Transverse colon (tissue), 4 donors: Measurements from ENCODE around the gene ANKRD34C. TPM values are rescaled to one million over a fixed set of nuclear protein-coding genes. Genes with fewer than 3 reads are reported as not detected.

ENCODE experiments used
- DNase-seq: peaks from one replicate; pipeline ENCODE4 v3.0.0-alpha.2; 2019
- H3K27ac ChIP-seq, 4 donors: fragments of 200-600 bp; sonication (generic); 2 replicates each; pipeline ENCODE4 v1.5.1; 2016 to 2018; ENCODE audit warnings: inconsistent platforms in 4 of 4
- H3K27me3 ChIP-seq: fragments of 200-600 bp; sonication (generic); 2 replicates; pipeline ENCODE4 v1.5.1; 2017; ENCODE audit warnings: inconsistent platforms
- H3K36me3 ChIP-seq, 4 donors: fragments of 200-600 bp; sonication (generic); 2 replicates each; pipeline ENCODE4 v1.5.1; 2017 to 2019; ENCODE audit warnings: inconsistent platforms in 4 of 4
- H3K4me1 ChIP-seq, 4 donors: fragments of 200-600 bp; sonication (generic); 2 replicates each; pipeline ENCODE4 v1.5.1; 2017 to 2020; ENCODE audit warnings: inconsistent platforms in 4 of 4
- H3K4me3 ChIP-seq, 4 donors: fragments of 200-600 bp; sonication (generic); 1 replicate in 1 of 4; 2 replicates in 3 of 4; pipeline versions ENCODE4 v1.5.1 to v1.6.1; 2017 to 2019; ENCODE audit warnings: inconsistent platforms in 4 of 4
- H3K9me3 ChIP-seq, 2 donors: fragments of 200-600 bp; sonication (generic); 2 replicates each; pipeline ENCODE4 v1.5.1; 2017 to 2019; ENCODE audit warnings: inconsistent platforms in 2 of 2
- CTCF ChIP-seq, 5 experiments: fragments of 200-600 bp in 3 of 5; fragments of 450-650 bp in 2 of 5; sonication (generic) in 3 of 5; IDR thresholded peaks; 1 replicate in 2 of 5; 2 replicates in 3 of 5; pipeline ENCODE4 v1.5.1; 2016 to 2017; ENCODE audit warnings: antibody characterized with exemption in 5 of 5, inconsistent platforms in 3 of 5, mild to moderate bottlenecking in 2 of 5, moderate library complexity in 1 of 5
- EP300 ChIP-seq: sonication (generic); formaldehyde crosslinking; IDR thresholded peaks from one replicate; pipeline ENCODE4 v1.6.1; 2017; ENCODE audit warnings: antibody characterized with exemption, low read depth
- POLR2A ChIP-seq: fragments of 450-650 bp; IDR thresholded peaks from one replicate; pipeline ENCODE4 v1.6.1; 2016; ENCODE audit warnings: antibody characterized with exemption, mild to moderate bottlenecking, moderate library complexity
- POLR2AphosphoS5 ChIP-seq, 3 donors: sonication (generic); formaldehyde crosslinking; IDR thresholded peaks; one replicate each; pipeline ENCODE4 v1.6.1; 2016; ENCODE audit warnings: antibody characterized with exemption in 3 of 3
- WGBS, 2 donors: methylation state at CpG; one replicate each; pipeline ENCODE4 v1.1.5; 2018; ENCODE audit warnings: low coverage in 1 of 2; 5-methylcytosine and 5-hydroxymethylcytosine counted together
- in situ Hi-C, 4 donors: fragments of 200-750 bp; cut with MboI; loops; one replicate each; pipeline versions ENCODE4 v1.15.0 to v1.15.1; 2017; ENCODE audit warnings: low sequenced_read_pairs in 3 of 4, low pct_ligation_motif_present in 1 of 4, low pct_unique_long_range_greater_than_20kb in 1 of 4
- intact Hi-C: fragments of 100-400 bp; cut with DNase I; formaldehyde crosslinking; loops from one replicate; pipeline ENCODE4 v1.15.1; 2023; ENCODE audit warnings: low total_unique reads
- total RNA-seq, 4 donors: library from RNA; depleted of rRNA; stranded (reverse); fragments of >200 nt; gene quantifications; one replicate each; pipeline ENCODE4 v1.1.0, GENCODE V29; 2016

Gene ANKRD34C
- total RNA-seq, 4 donors from 2014 or later, result not detected

- intact Hi-C loops (no loop called here), in situ Hi-C loops (no loop called here)
- TF ChIP-seq POLR2AphosphoS5 (IDR thresholded peaks at IDR 0.05) (no peak), CTCF (IDR thresholded peaks at IDR 0.05) (no peak), EP300 (no peak), POLR2A (no peak)
- H3K4me1 ChIP-seq, result no peaks in the 10 kb centered on the region
- no peak for DNase-seq
- H3K9me3 ChIP-seq, result no peaks in the 10 kb centered on the region
- H3K27ac ChIP-seq, result no peak overlapping the region
- H3K36me3 ChIP-seq, result no peaks in the 10 kb centered on the region
- H3K4me3 ChIP-seq, result no peak overlapping the region
- H3K27me3 ChIP-seq, result peaks cover 11% of the 10 kb centered on the region
- WGBS, 2 donors, result 71% methylated on average over 7 of the region's 7 CpGs; no CpG with 5 or more reads in 1 of the 2 donors
These were observed 11.6 kb downstream of the ANKRD34C start for GRCh38 chr15:79294075-79294474.

GRCh38 chr15:79296583-79296982 is 14.1 kb downstream of the ANKRD34C start:
- DNase-seq, result no peak
- in situ Hi-C loops, result no loop called here

GRCh38 chr15:79299126-79299840 is 16.8 kb downstream of the ANKRD34C start:
- Histone ChIP-seq H3K27me3 (peaks cover 35% of the 10 kb centered on the region), H3K4me1 (no peaks in the 10 kb centered on the region), H3K9me3 (no peaks in the 10 kb centered on the region), H3K4me3 (no peak overlapping the region), H3K27ac (no peak overlapping the region), H3K36me3 (no peaks in the 10 kb centered on the region)
- 89% methylated on average over 7 of the region's 7 CpGs for WGBS, 2 donors
- intact Hi-C loops, result no loop called here
- DNase-seq, result no peak
- TF ChIP-seq EP300 (no peak), CTCF (IDR thresholded peaks at IDR 0.05) (no peak), POLR2AphosphoS5 (IDR thresholded peaks at IDR 0.05) (no peak), POLR2A (no peak)
- in situ Hi-C loops, result no loop called here

More at GRCh38 chr15:79296583-79296982, 14.1 kb downstream of the ANKRD34C start:
- no peaks in the 10 kb centered on the region for H3K9me3 ChIP-seq
- WGBS, 2 donors, result 28 to 37% methylated on average over 2 to 4 of the region's 4 CpGs
- H3K27me3 ChIP-seq, result peaks cover 14% of the 10 kb centered on the region
- TF ChIP-seq POLR2AphosphoS5 (IDR thresholded peaks at IDR 0.05), result no peak
- no peak for TF ChIP-seq EP300
- no peak for TF ChIP-seq CTCF (IDR thresholded peaks at IDR 0.05)
- TF ChIP-seq POLR2A, result no peak
- intact Hi-C loops, result no loop called here
- no peaks in the 10 kb centered on the region for H3K36me3 ChIP-seq
- no peaks in the 10 kb centered on the region for H3K4me1 ChIP-seq
- H3K27ac ChIP-seq, result no peak overlapping the region
- H3K4me3 ChIP-seq, result no peak overlapping the region

- intact Hi-C loops, result no loop called here
- Histone ChIP-seq H3K4me3 (no peak overlapping the region), H3K36me3 (no peaks in the 10 kb centered on the region), H3K27ac (no peak overlapping the region), H3K4me1 (no peaks in the 10 kb centered on the region), H3K27me3 (peaks cover 39% of the 10 kb centered on the region), H3K9me3 (no peaks in the 10 kb centered on the region)
- WGBS, 2 donors, result 48 to 70% methylated on average over 1 of the region's 1 CpG
- in situ Hi-C loops, result no loop called here
- TF ChIP-seq CTCF (IDR thresholded peaks at IDR 0.05), result no peak
- no peak for TF ChIP-seq POLR2AphosphoS5 (IDR thresholded peaks at IDR 0.05)
- TF ChIP-seq POLR2A, result no peak
- TF ChIP-seq EP300, result no peak
- DNase-seq, result no peak
These were observed 17.3 kb downstream of the ANKRD34C start for GRCh38 chr15:79299841-79300235.
